Measurements from ENCODE around the gene MSI2. TPM values are rescaled to one million over a fixed set of nuclear protein-coding genes. Genes with fewer than 3 reads are reported as not detected.

MSI2 gene
- total RNA-seq, 1 donor from 2014 or later: 31.3 TPM

GRCh38 chr17:57724026-57724728 lies 467.9 kb downstream of the MSI2 start:
- no peak overlapping the region for H3K4me3 ChIP-seq
- no peaks in the 10 kb centered on the region for H3K36me3 ChIP-seq
- DNase-seq (no peak), ATAC-seq (no peak)
- no peaks in the 10 kb centered on the region for H3K27me3 ChIP-seq
- no peaks in the 10 kb centered on the region for H3K4me1 ChIP-seq
- intact Hi-C loops (cut with DNase I): no loop called here
- no peak for TF ChIP-seq CTCF (IDR thresholded peaks at IDR 0.05)
- H3K9me3 ChIP-seq: no peaks in the 10 kb centered on the region
- no peak overlapping the region for H3K27ac ChIP-seq

DNA sequence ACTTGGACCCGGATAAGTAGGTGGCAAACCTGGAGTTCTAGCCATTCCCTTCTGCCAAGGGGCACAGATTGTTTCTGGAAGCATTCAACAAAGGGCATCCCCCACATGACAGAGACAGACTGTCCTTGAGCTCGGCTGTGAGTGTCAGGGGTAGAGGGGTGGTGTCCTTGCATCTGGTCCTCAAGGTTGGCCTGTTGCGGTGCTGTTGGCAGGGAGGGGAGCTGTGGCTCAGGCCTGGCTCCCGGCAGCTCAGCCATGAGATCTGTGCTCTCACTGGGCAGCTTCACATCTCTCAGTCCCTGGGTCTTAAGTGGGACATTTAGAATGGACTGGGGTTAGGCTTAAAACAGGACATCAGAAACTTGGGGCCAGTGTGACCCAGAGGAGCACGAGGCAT lies 468.4 kb downstream of the MSI2 start:
- TF ChIP-seq CTCF (IDR thresholded peaks at IDR 0.05): no peak
- H3K9me3 ChIP-seq: no peaks in the 10 kb centered on the region
- no peak overlapping the region for H3K27ac ChIP-seq
- no peak for ATAC-seq
- no peaks in the 10 kb centered on the region for H3K4me1 ChIP-seq
- H3K36me3 ChIP-seq: no peaks in the 10 kb centered on the region
- no peaks in the 10 kb centered on the region for H3K27me3 ChIP-seq
- H3K4me3 ChIP-seq: no peak overlapping the region
- intact Hi-C loops (cut with DNase I): no loop called here
- DNase-seq: no peak

DNA sequence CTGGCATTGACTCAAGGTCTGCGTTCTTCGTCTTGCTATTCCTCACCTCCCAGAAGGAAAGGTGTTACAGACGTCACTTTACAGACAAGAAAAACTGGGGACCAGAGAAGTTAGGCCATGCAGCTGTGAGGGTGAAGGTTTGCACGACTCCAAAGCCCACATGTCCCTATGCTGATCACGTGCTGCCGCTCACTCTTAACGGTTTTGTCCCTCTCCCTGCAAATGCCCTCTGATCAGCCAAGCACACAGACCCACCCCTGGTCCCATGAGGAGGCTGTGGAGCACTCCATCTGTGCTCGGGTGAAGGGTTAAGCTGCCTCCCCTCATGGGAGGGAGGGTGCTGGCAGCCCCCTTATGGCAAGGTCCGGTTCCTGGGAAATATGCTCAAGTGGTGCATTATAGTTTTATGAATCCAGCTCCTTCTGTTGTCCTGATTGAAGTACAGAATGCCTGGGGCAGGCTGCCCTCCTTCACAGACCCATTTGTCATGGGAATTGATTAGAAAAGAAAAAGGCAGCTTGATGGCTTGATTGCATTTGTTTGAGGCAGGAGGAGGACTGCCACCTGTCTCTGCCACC lies 470.0 kb downstream of the MSI2 start:
- Histone ChIP-seq H3K9me3 (no peaks in the 10 kb centered on the region), H3K4me1 (no peaks in the 10 kb centered on the region), H3K27ac (no peak overlapping the region), H3K36me3 (no peaks in the 10 kb centered on the region), H3K4me3 (no peak overlapping the region), H3K27me3 (no peaks in the 10 kb centered on the region)
- intact Hi-C loops (cut with DNase I): no loop called here
- TF ChIP-seq CTCF (IDR thresholded peaks at IDR 0.05): no peak
- ATAC-seq: no peak
- no peak for DNase-seq

GRCh38 chr17:57726838-57727237 lies 470.5 kb downstream of the MSI2 start:
- no peak for DNase-seq
- H3K36me3 ChIP-seq: no peaks in the 10 kb centered on the region
- no peak overlapping the region for H3K4me3 ChIP-seq
- intact Hi-C loops (cut with DNase I): no loop called here
- ATAC-seq: no peak
- H3K9me3 ChIP-seq: no peaks in the 10 kb centered on the region
- no peaks in the 10 kb centered on the region for H3K4me1 ChIP-seq
- no peak for TF ChIP-seq CTCF (IDR thresholded peaks at IDR 0.05)
- H3K27ac ChIP-seq: no peak overlapping the region
- H3K27me3 ChIP-seq: no peaks in the 10 kb centered on the region

- Histone ChIP-seq H3K4me1 (no peaks in the 10 kb centered on the region), H3K27me3 (no peaks in the 10 kb centered on the region), H3K4me3 (no peak overlapping the region), H3K36me3 (no peaks in the 10 kb centered on the region), H3K27ac (no peak overlapping the region), H3K9me3 (no peaks in the 10 kb centered on the region)
- no peak for DNase-seq
- no peak for TF ChIP-seq CTCF (IDR thresholded peaks at IDR 0.05)
- intact Hi-C loops (cut with DNase I): no loop called here
- no peak for ATAC-seq
Observed at GRCh38 chr17:57727630-57728175, 471.4 kb downstream of the MSI2 start.

Data from upper lobe of right lung (tissue), 1 donor.